AG09309 (cell line): Measurements from ENCODE around the gene RENBP.
"Not testable (repeated sequence)": the region's sequence is repeated elsewhere in the genome, so short reads cannot be mapped to it uniquely, and the experiment has no call there.

Source experiments
- DNase-seq: peaks from one replicate; pipeline ENCODE4 v3.0.0-alpha.2; 2010; ENCODE audit warnings: low read depth
- H3K4me3 ChIP-seq: 2 replicates; pipeline ENCODE4 v1.5.1; 2011; ENCODE audit warnings: mild to moderate bottlenecking, low read depth, low read length, moderate library complexity; ENCODE audit not compliant: control insufficient read depth
- TF ChIP-seq, protein P1 (sequence below): IDR thresholded peaks from 2 replicates; pipeline ENCODE4 v1.5.1; 2011; ENCODE audit warnings: mild to moderate bottlenecking, low read depth, low read length, inconsistent platforms; ENCODE audit not compliant: insufficient read depth, control insufficient read depth; ENCODE audit errors: missing control alignments

The RENBP gene

DNA sequence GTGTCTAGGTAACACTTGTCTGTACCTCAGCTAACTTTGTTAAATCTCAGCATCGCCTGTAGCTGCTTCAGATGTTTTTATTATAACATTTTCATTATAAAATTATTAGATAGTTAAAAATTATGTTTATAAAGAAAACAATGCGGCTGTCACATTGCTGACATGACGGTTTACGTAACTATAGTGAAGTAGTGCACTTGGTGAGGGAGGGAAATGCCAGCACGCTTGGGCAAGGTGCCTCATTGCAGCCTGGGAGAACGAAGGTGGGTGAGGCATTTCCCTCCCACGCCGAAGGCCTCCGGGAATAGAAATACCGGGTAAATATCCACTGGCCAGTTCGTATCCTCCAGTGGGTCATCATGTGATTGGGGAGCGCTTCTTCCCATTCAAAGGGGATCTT, 44.0 kb upstream of the RENBP start:
- TF ChIP-seq, protein P1, sequence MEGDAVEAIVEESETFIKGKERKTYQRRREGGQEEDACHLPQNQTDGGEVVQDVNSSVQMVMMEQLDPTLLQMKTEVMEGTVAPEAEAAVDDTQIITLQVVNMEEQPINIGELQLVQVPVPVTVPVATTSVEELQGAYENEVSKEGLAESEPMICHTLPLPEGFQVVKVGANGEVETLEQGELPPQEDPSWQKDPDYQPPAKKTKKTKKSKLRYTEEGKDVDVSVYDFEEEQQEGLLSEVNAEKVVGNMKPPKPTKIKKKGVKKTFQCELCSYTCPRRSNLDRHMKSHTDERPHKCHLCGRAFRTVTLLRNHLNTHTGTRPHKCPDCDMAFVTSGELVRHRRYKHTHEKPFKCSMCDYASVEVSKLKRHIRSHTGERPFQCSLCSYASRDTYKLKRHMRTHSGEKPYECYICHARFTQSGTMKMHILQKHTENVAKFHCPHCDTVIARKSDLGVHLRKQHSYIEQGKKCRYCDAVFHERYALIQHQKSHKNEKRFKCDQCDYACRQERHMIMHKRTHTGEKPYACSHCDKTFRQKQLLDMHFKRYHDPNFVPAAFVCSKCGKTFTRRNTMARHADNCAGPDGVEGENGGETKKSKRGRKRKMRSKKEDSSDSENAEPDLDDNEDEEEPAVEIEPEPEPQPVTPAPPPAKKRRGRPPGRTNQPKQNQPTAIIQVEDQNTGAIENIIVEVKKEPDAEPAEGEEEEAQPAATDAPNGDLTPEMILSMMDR, result no peak
- no peak for DNase-seq
- H3K4me3 ChIP-seq, result no peak overlapping the region

GRCh38 chrX:153984351-153985178, 40.1 kb upstream of the RENBP start:
- no peak for DNase-seq
- TF ChIP-seq, protein P1, result no peak
- H3K4me3 ChIP-seq, result no peak overlapping the region

DNA sequence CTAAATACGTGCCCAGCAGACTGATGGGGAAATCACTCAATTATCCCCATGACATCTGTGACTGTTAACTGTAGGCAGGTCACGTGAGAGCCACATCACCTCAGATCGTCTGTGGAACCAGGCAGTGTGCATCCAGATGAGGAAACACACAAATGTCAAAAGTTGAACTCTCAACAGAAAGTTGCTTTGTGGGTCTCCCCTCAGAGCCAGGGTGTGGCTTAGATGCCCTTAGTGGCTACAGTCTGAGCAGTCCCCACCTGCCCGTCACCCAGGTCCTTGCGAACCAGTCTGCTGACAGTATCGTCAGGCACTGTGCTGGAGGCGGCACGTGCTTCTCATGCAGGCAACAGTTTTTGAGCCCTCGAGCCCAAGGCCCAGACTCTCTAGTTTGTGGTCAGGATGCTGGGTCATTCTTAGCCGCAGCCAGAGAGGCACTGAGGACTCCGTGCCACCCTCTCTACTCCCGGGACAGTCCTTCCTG, 38.9 kb upstream of the RENBP start:
- TF ChIP-seq, protein P1, result no peak
- DNase-seq, result no peak

GRCh38 chrX:153981771-153982533, 37.5 kb upstream of the RENBP start:
- DNase-seq, result no peak
- TF ChIP-seq, protein P1, result no peak
- no peak overlapping the region for H3K4me3 ChIP-seq

More for the DNA sequence above, 38.9 kb upstream of the RENBP start:
- H3K4me3 ChIP-seq, result no peak overlapping the region

DNA sequence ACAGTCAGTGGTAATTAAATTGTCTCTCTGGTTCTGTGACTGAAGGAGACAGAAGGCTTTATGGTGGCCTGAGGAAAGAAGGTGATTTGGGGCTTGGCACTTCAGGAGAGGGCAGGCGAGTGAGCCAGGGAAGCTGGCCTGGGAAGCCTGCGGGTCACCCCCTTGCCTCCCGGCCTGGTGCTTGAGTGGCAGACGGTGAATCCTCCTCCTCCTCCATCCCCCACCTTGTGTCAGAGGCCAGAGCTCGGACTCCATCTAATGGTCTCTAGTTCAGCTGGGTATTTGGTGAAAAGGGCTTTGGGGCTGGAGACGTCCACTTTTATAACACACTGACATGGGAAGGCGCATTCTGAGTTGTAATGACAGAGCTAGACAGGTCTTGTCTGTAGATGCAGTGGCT, 36.8 kb upstream of the RENBP start:
- no peak for DNase-seq
- TF ChIP-seq, protein P1, result no peak
- no peak overlapping the region for H3K4me3 ChIP-seq

- DNase-seq, H3K4me3 ChIP-seq: not testable (repeated sequence)
Observed at GRCh38 chrX:153980394-153980793, 36.0 kb upstream of the RENBP start.
